SK-N-SH (cell line): Measurements from ENCODE around the gene TOMM40L. TPM values are rescaled to one million over a fixed set of nuclear protein-coding genes. Genes with fewer than 3 reads are reported as not detected.

Experiments used
- CTCF ChIA-PET: fragments of 300-600, 350-600 bp; formaldehyde crosslinking; extraction: SDS; loops from one replicate; lab custom pipeline; 2021; lab: Yijun Ruan, JAX
- POLR2A ChIA-PET: fragments of 350-600 bp; sonication (Branson Sonifier 250); formaldehyde crosslinking; extraction: SDS; loops from one replicate; lab custom pipeline; 2020; ENCODE audit warnings: antibody characterized with exemption, inconsistent platforms; lab: Yijun Ruan, JAX
- DNase-seq: peaks from one replicate; pipeline ENCODE4 v3.0.0; 2012
- H2AFZ ChIP-seq: fragments of 200-600 bp; sonication (generic); 2 replicates; pipeline ENCODE4 v1.8.1; 2016; ENCODE audit warnings: antibody characterized with exemption, mild to moderate bottlenecking, low read depth
- H3F3A ChIP-seq: fragments of 200-600 bp; sonication (generic); replicated peaks from 2 replicates; pipeline ENCODE3; 2016; ENCODE audit warnings: antibody characterized with exemption, mild to moderate bottlenecking; ENCODE audit not compliant: insufficient read depth
- H3K27ac ChIP-seq, 2 experiments: fragments of 200-500 bp in 1 of 2; fragments of 200-600 bp in 1 of 2; sonication (Bioruptor generic) in 1 of 2; sonication (generic), shearing (Covaris generic) in 1 of 2; 2 replicates each; pipeline versions ENCODE4 v1.5.1 to v1.6.1; 2014 to 2016; ENCODE audit warnings: low read depth in 2 of 2, inconsistent platforms in 1 of 2, low read length in 1 of 2, mild to moderate bottlenecking in 1 of 2, mixed read lengths in 1 of 2
- H3K27me3 ChIP-seq: fragments of 200-600 bp; sonication (generic), shearing (Covaris generic); 2 replicates; pipeline ENCODE4 v1.6.1; 2016; ENCODE audit warnings: mixed run types; ENCODE audit not compliant: insufficient read depth
- H3K36me3 ChIP-seq, 2 experiments: fragments of 200-500 bp in 1 of 2; fragments of 200-600 bp in 1 of 2; sonication (Bioruptor generic) in 1 of 2; sonication (generic) in 1 of 2; replicated peaks in 1 of 2; 2 replicates each; pipeline versions ENCODE3 to v1.5.1; 2014 to 2016; ENCODE audit warnings: low read length in 1 of 2, mild to moderate bottlenecking in 1 of 2; ENCODE audit not compliant: insufficient read depth in 2 of 2, control insufficient read depth in 1 of 2
- H3K4me1 ChIP-seq, 2 experiments: fragments of 200-500 bp in 1 of 2; fragments of 200-600 bp in 1 of 2; sonication (Bioruptor generic) in 1 of 2; sonication (generic), shearing (Covaris generic) in 1 of 2; 2 replicates each; pipeline versions ENCODE4 v1.5.1 to v1.6.1; 2014 to 2016; ENCODE audit warnings: low read depth in 1 of 2, low read length in 1 of 2, mixed run types in 1 of 2; ENCODE audit not compliant: insufficient read depth in 2 of 2, control insufficient read depth in 1 of 2
- H3K4me2 ChIP-seq: fragments of 200-600 bp; sonication (generic), shearing (Covaris generic); 2 replicates; pipeline ENCODE4 v1.6.1; 2017; ENCODE audit warnings: mixed run types
- H3K4me3 ChIP-seq, 2 experiments: fragments of 200-500 bp in 1 of 2; fragments of 200-600 bp in 1 of 2; sonication (Bioruptor generic) in 1 of 2; sonication (generic), shearing (Covaris generic) in 1 of 2; 2 replicates each; pipeline versions ENCODE4 v1.5.1 to v1.8.1; 2014 to 2016; ENCODE audit warnings: low read depth in 2 of 2, inconsistent platforms in 1 of 2, low read length in 1 of 2, mild to moderate bottlenecking in 1 of 2, mixed read lengths in 1 of 2, moderate library complexity in 1 of 2
- H3K79me2 ChIP-seq: fragments of 200-600 bp; sonication (generic); 2 replicates; pipeline ENCODE4 v1.8.1; 2017; ENCODE audit warnings: mild to moderate bottlenecking; ENCODE audit not compliant: insufficient read depth
- H3K9ac ChIP-seq: fragments of 200-600 bp; sonication (generic); 2 replicates; pipeline ENCODE4 v1.6.1; 2017; ENCODE audit warnings: mixed run types
- H3K9me2 ChIP-seq: fragments of 200-600 bp; sonication (generic); 2 replicates; pipeline ENCODE4 v1.6.1; 2017; ENCODE audit warnings: mixed run types
- H3K9me3 ChIP-seq: fragments of 200-600 bp; sonication (generic); 2 replicates; pipeline ENCODE4 v1.6.1; 2017; ENCODE audit warnings: mixed run types, mild to moderate bottlenecking, moderate library complexity
- H4K20me1 ChIP-seq: fragments of 200-600 bp; sonication (generic); 2 replicates; pipeline ENCODE4 v1.6.1; 2017; ENCODE audit warnings: mild to moderate bottlenecking, mixed run types; ENCODE audit not compliant: insufficient read depth
- CTCF ChIP-seq: fragments of 200-600 bp; sonication (generic); IDR thresholded peaks from 2 replicates; pipeline ENCODE4 v1.6.1; 2017; ENCODE audit warnings: antibody characterized with exemption, mild to moderate bottlenecking, moderate library complexity
- ELF1 ChIP-seq: IDR thresholded peaks from 2 replicates; pipeline ENCODE4 v1.4.0; 2012
- EZH2phosphoT487 ChIP-seq: fragments of 200-600 bp; sonication (generic); IDR thresholded peaks from 2 replicates; pipeline ENCODE4 v1.6.1; 2017; ENCODE audit warnings: low read depth, mixed run types, mild to moderate bottlenecking, antibody characterized with exemption, moderate library complexity, borderline replicate concordance
- JUND ChIP-seq: IDR thresholded peaks from 2 replicates; pipeline ENCODE4 v1.4.0; 2012
- MXI1 ChIP-seq: IDR thresholded peaks from 2 replicates; pipeline ENCODE4 v1.6.1; 2012; ENCODE audit warnings: mild to moderate bottlenecking, low read depth, low read length, improper control_type of control experiment
- NFIC ChIP-seq: IDR thresholded peaks from 2 replicates; pipeline ENCODE4 v1.4.0; 2012; ENCODE audit warnings: borderline replicate concordance
- NRF1 ChIP-seq: IDR thresholded peaks from 2 replicates; pipeline ENCODE4 v1.6.1; 2012; ENCODE audit warnings: low read depth, mild to moderate bottlenecking, low read length
- RAD21 ChIP-seq: IDR thresholded peaks from 2 replicates; pipeline ENCODE4 v1.6.1; 2012; ENCODE audit warnings: mild to moderate bottlenecking, low read length
- RFX5 ChIP-seq: IDR thresholded peaks from 2 replicates; pipeline ENCODE4 v1.6.1; 2012; ENCODE audit warnings: mild to moderate bottlenecking, improper control_type of control experiment, low read length
- TAF1 ChIP-seq: IDR thresholded peaks from 2 replicates; pipeline ENCODE4 v1.6.1; 2012; ENCODE audit warnings: low read depth, mild to moderate bottlenecking, low read length, moderate library complexity, borderline replicate concordance
- USF1 ChIP-seq: IDR thresholded peaks from 2 replicates; pipeline ENCODE4 v1.4.0; 2012; ENCODE audit warnings: low read depth, borderline replicate concordance
- ZBTB33 ChIP-seq: IDR thresholded peaks from 2 replicates; pipeline ENCODE4 v1.4.0; 2012; ENCODE audit warnings: low read depth, borderline replicate concordance
- WGBS: methylation state at CpG from one replicate; pipeline ENCODE4 v1.1.6; 2017; ENCODE audit warnings: low lambda C conversion rate; 5-methylcytosine and 5-hydroxymethylcytosine counted together
- polyA plus RNA-seq, 3 experiments: library from polyadenylated mRNA; depleted of rRNA; stranded (reverse); fragments of >200 nt; gene quantifications; 2 replicates each; pipeline ENCODE4 v1.2.3, GENCODE V29; 2012

Gene TOMM40L
- polyA plus RNA-seq, 1 of the 3 experiments (the other 2 are of a cell fraction), result 9.7 TPM

GRCh38 chr1:161219078-161219892 is 6.6 kb upstream of the TOMM40L start:
- Histone ChIP-seq H3K27me3 (no peaks in the 10 kb centered on the region), H3K4me2 (no peak overlapping the region), H3K9me3 (no peaks in the 10 kb centered on the region), H4K20me1 (no peaks in the 10 kb centered on the region), H3K9me2 (no peaks in the 10 kb centered on the region), H3F3A (no peaks in the 10 kb centered on the region), H3K9ac (no peak overlapping the region), H3K4me3 (no peak overlapping the region), H3K36me3 (peaks cover 3 to 8% of the 10 kb centered on the region in 2 experiments), H3K4me1 (no peaks in the 10 kb centered on the region; a peak in 1 of 4 replicates), H3K27ac (no peak overlapping the region), H2AFZ (no peak overlapping the region), H3K79me2 (no peaks in the 10 kb centered on the region)
- DNase-seq, result no peak
- ChIA-PET POLR2A (interaction anchor here (0.6 to 1.7 kb wide), 2 partner anchors 17 to 31 kb away, joined by 4 to 6 read pairs; partner anchors contain the start of gene NDUFS2), CTCF (interaction anchor here (0.7 to 6.0 kb wide), 10 partner anchors 7 to 843 kb away, joined by 3 to 40 read pairs (median 4); partner anchors contain the start of genes NDUFS2 and TOMM40L)
- WGBS, result 85% methylated on average over 5 of the region's 5 CpGs
- TF ChIP-seq RFX5, result no peak
- no peak for TF ChIP-seq ELF1
- TF ChIP-seq JUND, result no peak
- TF ChIP-seq TAF1, result no peak
- no peak for TF ChIP-seq EZH2phosphoT487
- TF ChIP-seq NFIC, result no peak
- no peak for TF ChIP-seq ZBTB33
- TF ChIP-seq MXI1, result no peak
- TF ChIP-seq NRF1, result no peak
- no peak for TF ChIP-seq CTCF
- TF ChIP-seq USF1, result no peak
- no peak for TF ChIP-seq RAD21
- TF ChIP-seq, all 33 proteins: peak for 0
